Liver (tissue), 3 donors: ENCODE results near the gene CSAD.

Source experiments
- FOXA2 ChIP-seq: IDR thresholded peaks from 2 replicates; pipeline ENCODE4 v1.6.1; 2016; ENCODE audit warnings: antibody characterized with exemption
- GABPA ChIP-seq, 2 donors: IDR thresholded peaks in 1 of 2; conservative IDR thresholded peaks in 1 of 2; 2 replicates each; pipeline ENCODE4 v1.6.1; 2016; ENCODE audit warnings: antibody characterized with exemption in 2 of 2, mild to moderate bottlenecking in 1 of 2, moderate library complexity in 1 of 2
- HNF4A ChIP-seq, 2 donors: conservative IDR thresholded peaks; 2 replicates each; pipeline ENCODE4 v1.6.1; 2016; ENCODE audit warnings: antibody characterized with exemption in 2 of 2, mild to moderate bottlenecking in 2 of 2
- JUND ChIP-seq, 2 donors: IDR thresholded peaks; 2 replicates each; pipeline ENCODE4 v1.6.1; 2016; ENCODE audit warnings: antibody characterized with exemption in 2 of 2
- MAX ChIP-seq: IDR thresholded peaks from 2 replicates; pipeline ENCODE4 v1.6.1; 2016; ENCODE audit warnings: antibody characterized with exemption
- NR2F2 ChIP-seq: IDR thresholded peaks from 2 replicates; pipeline ENCODE4 v1.6.1; 2016; ENCODE audit warnings: antibody characterized with exemption
- RAD21 ChIP-seq, 2 donors: IDR thresholded peaks; 2 replicates each; pipeline ENCODE4 v1.6.1; 2016; ENCODE audit warnings: antibody characterized with exemption in 2 of 2, mild to moderate bottlenecking in 2 of 2
- REST ChIP-seq: IDR thresholded peaks from 2 replicates; pipeline ENCODE4 v1.6.1; 2016; ENCODE audit warnings: antibody characterized with exemption, mild to moderate bottlenecking
- RXRA ChIP-seq, 2 donors: IDR thresholded peaks; 2 replicates each; pipeline ENCODE4 v1.6.1; 2017 to 2018; ENCODE audit warnings: antibody characterized with exemption in 2 of 2, mild to moderate bottlenecking in 1 of 2
- SP1 ChIP-seq: IDR thresholded peaks from 2 replicates; pipeline ENCODE4 v1.6.1; 2018; ENCODE audit warnings: antibody characterized with exemption, mild to moderate bottlenecking
- TAF1 ChIP-seq: conservative IDR thresholded peaks from 2 replicates; pipeline ENCODE4 v1.6.1; 2016; ENCODE audit warnings: antibody characterized with exemption, mild to moderate bottlenecking
- TF ChIP-seq, protein P1 (sequence below): fragments of 150-350 bp; IDR thresholded peaks from 2 replicates; pipeline ENCODE4 v1.5.1; 2017; ENCODE audit warnings: improper control_type of control experiment, low read depth, low read length; ENCODE audit not compliant: missing input control
- TF ChIP-seq, protein P2 (sequence below): IDR thresholded peaks from 2 replicates; pipeline ENCODE4 v1.6.1; 2016; ENCODE audit warnings: antibody characterized with exemption
- TF ChIP-seq, protein P3 (sequence below): IDR thresholded peaks from 2 replicates; pipeline ENCODE4 v1.6.1; 2016; ENCODE audit warnings: antibody characterized with exemption
- donor health status: healthy.
- donor health status: healthy.

- TF ChIP-seq, protein P1, sequence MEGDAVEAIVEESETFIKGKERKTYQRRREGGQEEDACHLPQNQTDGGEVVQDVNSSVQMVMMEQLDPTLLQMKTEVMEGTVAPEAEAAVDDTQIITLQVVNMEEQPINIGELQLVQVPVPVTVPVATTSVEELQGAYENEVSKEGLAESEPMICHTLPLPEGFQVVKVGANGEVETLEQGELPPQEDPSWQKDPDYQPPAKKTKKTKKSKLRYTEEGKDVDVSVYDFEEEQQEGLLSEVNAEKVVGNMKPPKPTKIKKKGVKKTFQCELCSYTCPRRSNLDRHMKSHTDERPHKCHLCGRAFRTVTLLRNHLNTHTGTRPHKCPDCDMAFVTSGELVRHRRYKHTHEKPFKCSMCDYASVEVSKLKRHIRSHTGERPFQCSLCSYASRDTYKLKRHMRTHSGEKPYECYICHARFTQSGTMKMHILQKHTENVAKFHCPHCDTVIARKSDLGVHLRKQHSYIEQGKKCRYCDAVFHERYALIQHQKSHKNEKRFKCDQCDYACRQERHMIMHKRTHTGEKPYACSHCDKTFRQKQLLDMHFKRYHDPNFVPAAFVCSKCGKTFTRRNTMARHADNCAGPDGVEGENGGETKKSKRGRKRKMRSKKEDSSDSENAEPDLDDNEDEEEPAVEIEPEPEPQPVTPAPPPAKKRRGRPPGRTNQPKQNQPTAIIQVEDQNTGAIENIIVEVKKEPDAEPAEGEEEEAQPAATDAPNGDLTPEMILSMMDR: no peak
- no peak for TF ChIP-seq MAX
- TF ChIP-seq, protein P2, sequence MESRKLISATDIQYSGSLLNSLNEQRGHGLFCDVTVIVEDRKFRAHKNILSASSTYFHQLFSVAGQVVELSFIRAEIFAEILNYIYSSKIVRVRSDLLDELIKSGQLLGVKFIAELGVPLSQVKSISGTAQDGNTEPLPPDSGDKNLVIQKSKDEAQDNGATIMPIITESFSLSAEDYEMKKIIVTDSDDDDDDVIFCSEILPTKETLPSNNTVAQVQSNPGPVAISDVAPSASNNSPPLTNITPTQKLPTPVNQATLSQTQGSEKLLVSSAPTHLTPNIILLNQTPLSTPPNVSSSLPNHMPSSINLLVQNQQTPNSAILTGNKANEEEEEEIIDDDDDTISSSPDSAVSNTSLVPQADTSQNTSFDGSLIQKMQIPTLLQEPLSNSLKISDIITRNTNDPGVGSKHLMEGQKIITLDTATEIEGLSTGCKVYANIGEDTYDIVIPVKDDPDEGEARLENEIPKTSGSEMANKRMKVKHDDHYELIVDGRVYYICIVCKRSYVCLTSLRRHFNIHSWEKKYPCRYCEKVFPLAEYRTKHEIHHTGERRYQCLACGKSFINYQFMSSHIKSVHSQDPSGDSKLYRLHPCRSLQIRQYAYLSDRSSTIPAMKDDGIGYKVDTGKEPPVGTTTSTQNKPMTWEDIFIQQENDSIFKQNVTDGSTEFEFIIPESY: no peak
- TF ChIP-seq RAD21 (IDR thresholded peaks at IDR 0.05): no peak
- TF ChIP-seq, protein P3, sequence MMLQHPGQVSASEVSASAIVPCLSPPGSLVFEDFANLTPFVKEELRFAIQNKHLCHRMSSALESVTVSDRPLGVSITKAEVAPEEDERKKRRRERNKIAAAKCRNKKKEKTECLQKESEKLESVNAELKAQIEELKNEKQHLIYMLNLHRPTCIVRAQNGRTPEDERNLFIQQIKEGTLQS: no peak
- no peak for TF ChIP-seq RXRA (IDR thresholded peaks at IDR 0.05)
- TF ChIP-seq JUND (IDR thresholded peaks at IDR 0.05): no peak
- TF ChIP-seq SP1: no peak
- TF ChIP-seq NR2F2: no peak
- no peak for TF ChIP-seq TAF1
- TF ChIP-seq REST: no peak
- TF ChIP-seq FOXA2: no peak
- TF ChIP-seq HNF4A (conservative IDR thresholded peaks at IDR 0.05): no peak
- TF ChIP-seq GABPA (IDR thresholded peaks at IDR 0.05 in 1 of 2, conservative IDR thresholded peaks at IDR 0.05 in 1 of 2): no peak
Observed at GRCh38 chr12:53217051-53217930, 36.6 kb upstream of the CSAD start.
